ENCODE data around the gene HIF3A. TPM values are rescaled to one million over a fixed set of nuclear protein-coding genes. Genes with fewer than 3 reads are reported as not detected.

HIF3A gene
- polyA plus RNA-seq, 1 donor (not counting 4 experiments of a cell fraction or from before 2014, with no cell fraction given): 0.01 TPM

DNA sequence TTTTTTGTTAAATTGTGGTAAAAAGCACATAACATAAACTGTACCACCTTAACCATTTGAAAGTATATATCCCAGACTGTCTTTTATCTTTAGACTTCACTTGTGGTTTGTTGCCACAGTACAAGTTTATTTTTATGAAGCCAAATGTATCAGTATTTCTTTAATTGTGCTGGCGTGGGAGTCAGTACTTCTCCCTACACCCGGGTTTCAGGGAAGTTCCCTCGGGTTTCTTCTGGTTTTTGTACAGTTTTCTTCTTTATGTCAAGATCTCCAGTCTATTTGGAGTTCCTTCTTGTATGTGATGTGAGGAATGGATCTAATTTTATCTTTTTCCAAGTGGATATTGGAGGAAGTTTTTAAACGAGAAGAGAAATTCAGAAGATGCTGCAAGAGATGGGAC is 96.0 kb downstream of the HIF3A start:
- Histone ChIP-seq H4K20me1 (ENCODE audit: control insufficient read depth, extremely low read depth, insufficient read depth, low read length) (no peaks in the 10 kb centered on the region), H3K27ac (ENCODE audit: control insufficient read depth, insufficient read depth, low read length) (no peak overlapping the region), H2AFZ (ENCODE audit: control insufficient read depth, low read length) (no peak overlapping the region), H3K27me3 (ENCODE audit: control insufficient read depth, extremely low read depth, insufficient read depth, low read length) (no peaks in the 10 kb centered on the region), H3K9me1 (ENCODE audit: control insufficient read depth, extremely low read depth, insufficient read depth, low read length) (no peaks in the 10 kb centered on the region), H3K4me2 (ENCODE audit: control insufficient read depth, extremely low read depth, insufficient read depth, low read depth, low read length) (no peak overlapping the region), H3K9me3 (ENCODE audit: control insufficient read depth, low read depth, low read length) (peaks cover 4% of the 10 kb centered on the region), H3K9ac (ENCODE audit: control insufficient read depth, extremely low read depth, insufficient read depth, low read length) (no peak overlapping the region), H3K4me3 (ENCODE audit: control insufficient read depth in 2 of 3, extremely low read depth in 1 of 3, insufficient read depth in 2 of 3, low read depth in 1 of 3, low read length in 3 of 3) (no peak overlapping the region), H3K36me3 (ENCODE audit: control insufficient read depth in 2 of 2, extremely low read depth in 1 of 2, insufficient read depth in 2 of 2, low read length in 2 of 2) (peaks cover 16 to 19% of the 10 kb centered on the region in 2 experiments), H3K79me2 (ENCODE audit: control insufficient read depth, insufficient read depth, low read length) (no peaks in the 10 kb centered on the region), H3K4me1 (ENCODE audit: control insufficient read depth, extremely low read depth, insufficient read depth, low read length) (no peaks in the 10 kb centered on the region)
- dilution Hi-C loops (cut with MboI; ENCODE audit: extremely low pct_ligation_motif_present, low sequenced_read_pairs): no loop called here
- no peak for DNase-seq (ENCODE audit: low read depth, low spot score)
- FAIRE-seq: no peak
- no peak for TF ChIP-seq EZH2 (IDR thresholded peaks at IDR 0.05; ENCODE audit: low read length)
- TF ChIP-seq, protein P1, sequence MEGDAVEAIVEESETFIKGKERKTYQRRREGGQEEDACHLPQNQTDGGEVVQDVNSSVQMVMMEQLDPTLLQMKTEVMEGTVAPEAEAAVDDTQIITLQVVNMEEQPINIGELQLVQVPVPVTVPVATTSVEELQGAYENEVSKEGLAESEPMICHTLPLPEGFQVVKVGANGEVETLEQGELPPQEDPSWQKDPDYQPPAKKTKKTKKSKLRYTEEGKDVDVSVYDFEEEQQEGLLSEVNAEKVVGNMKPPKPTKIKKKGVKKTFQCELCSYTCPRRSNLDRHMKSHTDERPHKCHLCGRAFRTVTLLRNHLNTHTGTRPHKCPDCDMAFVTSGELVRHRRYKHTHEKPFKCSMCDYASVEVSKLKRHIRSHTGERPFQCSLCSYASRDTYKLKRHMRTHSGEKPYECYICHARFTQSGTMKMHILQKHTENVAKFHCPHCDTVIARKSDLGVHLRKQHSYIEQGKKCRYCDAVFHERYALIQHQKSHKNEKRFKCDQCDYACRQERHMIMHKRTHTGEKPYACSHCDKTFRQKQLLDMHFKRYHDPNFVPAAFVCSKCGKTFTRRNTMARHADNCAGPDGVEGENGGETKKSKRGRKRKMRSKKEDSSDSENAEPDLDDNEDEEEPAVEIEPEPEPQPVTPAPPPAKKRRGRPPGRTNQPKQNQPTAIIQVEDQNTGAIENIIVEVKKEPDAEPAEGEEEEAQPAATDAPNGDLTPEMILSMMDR (optimal IDR thresholded peaks at IDR 0.05 in 1 of 3, IDR thresholded peaks at IDR 0.05 in 1 of 3, conservative IDR thresholded peaks at IDR 0.05 in 1 of 3; ENCODE audit: extremely low read depth in 1 of 3, insufficient read depth in 2 of 3, low read length in 3 of 3): no peak

Small RNA genes lying within 50 kb of the gene (small RNA-seq; reads per million reads assigned to genes)
- 0 reads per million in 3 experiments for gene RNU6-924P (ENCODE audit: insufficient read length in 3 of 3, low read depth in 3 of 3, low replicate concordance in 1 of 3)

Other genes with a start within 250 kb of the HIF3A start
- gene IGFL3, start 172.4 kb upstream of the HIF3A start, polyA plus RNA-seq: 236 to 560 TPM (median 344 TPM) in 3 replicates
- 2.9 to 16.2 TPM (median 7.1 TPM) in 3 replicates for gene IGFL2, start 148.8 kb upstream of the HIF3A start, polyA plus RNA-seq
- gene IGFL1, start 67.3 kb upstream of the HIF3A start, polyA plus RNA-seq: 14.0 to 86.6 TPM (median 21.3 TPM) in 3 replicates
- 89.2 to 106 TPM (median 97.5 TPM) in 3 replicates for gene PPP5C, start 50.0 kb downstream of the HIF3A start, polyA plus RNA-seq
- 5.2 to 5.6 TPM (median 5.4 TPM) in 3 replicates for gene CCDC8, start 116.5 kb downstream of the HIF3A start, polyA plus RNA-seq
- not detected in 3 replicates for gene PNMA8C, start 131.9 kb downstream of the HIF3A start, polyA plus RNA-seq
- 0.16 to 0.28 TPM (median 0.24 TPM) in 3 replicates for gene PNMA8A, start 174.5 kb downstream of the HIF3A start, polyA plus RNA-seq
- 0.01 TPM in 1 of 3 replicates, not detected in the others for gene PNMA8B, start 198.8 kb downstream of the HIF3A start, polyA plus RNA-seq

Data from keratinocyte (primary cell).